Naive B cell (primary cell): ENCODE results near the gene ARHGAP11A. TPM values are rescaled to one million over a fixed set of nuclear protein-coding genes. Genes with fewer than 3 reads are reported as not detected.

Source experiments
- ATAC-seq, 2 donors: fragments of 150-1000 bp; cut with Tn5 transposase; 2 replicates each; pipeline ENCODE4 v1.10.0; 2021; ENCODE audit warnings: low read depth in 2 of 2, mild to moderate bottlenecking in 2 of 2, moderate library complexity in 2 of 2
- DNase-seq: peaks from one replicate; pipeline ENCODE4 v3.0.0; 2022
- H3K27ac Mint-ChIP-seq, 6 donors: one replicate each; pipeline ENCODE4 v1.8.0; 2020 to 2022; ENCODE audit warnings: mild to moderate bottlenecking in 6 of 6, mixed read lengths in 6 of 6, moderate library complexity in 5 of 6, inconsistent platforms in 2 of 6
- H3K27me3 Mint-ChIP-seq, 3 donors: one replicate each; pipeline ENCODE4 v1.8.0; 2021 to 2022; ENCODE audit warnings: mixed read lengths in 3 of 3, mild to moderate bottlenecking in 1 of 3
- H3K36me3 Mint-ChIP-seq, 2 donors: one replicate each; pipeline ENCODE4 v1.8.0; 2020 to 2022; ENCODE audit warnings: mixed read lengths in 2 of 2, inconsistent platforms in 1 of 2, mild to moderate bottlenecking in 1 of 2
- H3K4me1 Mint-ChIP-seq, 3 donors: one replicate each; pipeline ENCODE4 v1.8.0; 2020 to 2022; ENCODE audit warnings: mixed read lengths in 3 of 3, inconsistent platforms in 1 of 3, mild to moderate bottlenecking in 1 of 3, moderate library complexity in 1 of 3
- H3K4me3 Mint-ChIP-seq, 8 donors: one replicate each; pipeline ENCODE4 v1.8.0; 2020 to 2022; ENCODE audit warnings: mild to moderate bottlenecking in 8 of 8, mixed read lengths in 8 of 8, moderate library complexity in 8 of 8, inconsistent platforms in 2 of 8
- H3K9me3 Mint-ChIP-seq, 7 donors: one replicate each; pipeline ENCODE4 v1.8.0; 2020 to 2022; ENCODE audit warnings: mixed read lengths in 7 of 7, mild to moderate bottlenecking in 5 of 7, inconsistent platforms in 2 of 7, moderate library complexity in 1 of 7
- polyA plus RNA-seq, 6 donors: library from polyadenylated mRNA; unstranded; fragments of 300-500 nt; fragmentation: Illumina TruSeq; gene quantifications; one replicate each; pipeline ENCODE4 v1.2.3, GENCODE V29; 2021; ENCODE audit warnings: low read depth in 6 of 6

The ARHGAP11A gene
- polyA plus RNA-seq, 6 donors from 2014 or later: 0.76 to 3.4 (median 1.8) TPM; not detected in 1

DNA sequence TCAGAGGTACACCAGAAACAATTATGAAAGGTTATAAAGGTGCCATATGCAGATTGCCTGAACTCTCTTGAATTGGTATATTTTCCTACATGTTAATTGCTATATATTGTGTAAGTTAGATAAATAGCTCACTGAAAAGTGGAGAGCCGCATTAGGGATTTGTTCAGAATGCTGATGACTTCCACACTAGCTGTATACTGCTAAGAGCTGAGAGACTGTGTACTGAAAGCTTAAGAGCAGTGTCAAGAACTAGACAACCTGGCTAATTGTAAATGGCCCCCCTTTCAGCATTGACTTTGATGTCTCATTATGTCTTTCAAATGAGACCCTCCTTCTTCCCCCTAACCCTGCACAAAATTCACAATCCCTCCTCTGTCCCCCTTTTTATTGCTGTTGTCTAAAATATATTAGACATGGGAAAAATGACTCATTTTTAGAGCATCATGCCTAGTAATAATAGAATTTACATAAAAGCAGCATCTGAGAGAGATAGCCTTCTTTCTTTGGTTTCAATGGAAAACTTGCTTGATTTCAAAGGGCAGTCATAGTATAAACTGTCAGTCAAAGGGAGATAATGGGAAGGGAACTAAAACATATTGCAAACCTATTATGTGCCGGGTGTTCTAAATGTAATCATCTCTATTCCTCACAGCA lies 67.8 kb downstream of the ARHGAP11A start:
- DNase-seq (no peak), ATAC-seq (no peak)
- Mint-ChIP-seq H3K4me1 (no peaks in the 10 kb centered on the region), H3K4me3 (no peak overlapping the region), H3K36me3 (no peaks in the 10 kb centered on the region), H3K27me3 (no peaks in the 10 kb centered on the region), H3K27ac (peak overlapping the region in 1 of 6 donors; percentile 51), H3K9me3 (peaks cover 0 to 6% (median 0%) of the 10 kb centered on the region in 7 donors)

DNA sequence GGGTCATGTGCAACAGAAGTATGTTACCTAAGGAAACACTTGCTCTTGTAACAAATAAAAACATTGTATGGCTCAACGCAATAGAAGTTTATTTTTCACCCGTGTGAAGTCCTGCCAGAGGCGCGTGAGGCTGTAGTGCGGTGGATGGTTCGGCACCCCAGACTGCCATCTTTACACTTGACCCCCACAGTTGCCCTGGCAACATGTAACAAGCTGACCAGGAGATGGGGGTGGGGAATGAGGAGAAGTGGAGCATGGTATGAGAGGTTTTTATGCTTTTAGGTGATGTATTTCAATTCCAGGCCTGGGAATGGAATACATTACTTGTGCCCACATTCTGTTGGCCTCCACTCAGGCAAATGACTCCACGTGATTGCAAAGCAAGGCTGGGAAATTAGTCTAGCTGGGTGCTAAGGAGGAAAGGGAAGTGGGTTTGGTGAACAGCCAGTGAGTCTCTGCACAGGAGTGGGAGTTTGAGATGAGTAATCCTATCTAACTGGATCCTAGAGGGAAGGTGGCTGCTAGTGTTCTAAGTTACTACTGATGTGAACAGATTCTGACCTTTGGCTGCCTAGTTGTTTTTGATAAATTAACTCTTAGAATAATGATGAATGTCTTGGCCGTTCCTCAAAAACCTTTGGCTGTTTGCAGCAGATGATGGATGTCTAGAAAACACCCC lies 68.7 kb downstream of the ARHGAP11A start:
- no peaks in the 10 kb centered on the region for H3K36me3 Mint-ChIP-seq
- no peaks in the 10 kb centered on the region for H3K27me3 Mint-ChIP-seq
- DNase-seq: no peak
- no peak overlapping the region for H3K27ac Mint-ChIP-seq
- H3K9me3 Mint-ChIP-seq: peaks cover 0 to 6% (median 0%) of the 10 kb centered on the region in 7 donors
- ATAC-seq: no peak
- H3K4me3 Mint-ChIP-seq: no peak overlapping the region
- no peaks in the 10 kb centered on the region for H3K4me1 Mint-ChIP-seq

DNA sequence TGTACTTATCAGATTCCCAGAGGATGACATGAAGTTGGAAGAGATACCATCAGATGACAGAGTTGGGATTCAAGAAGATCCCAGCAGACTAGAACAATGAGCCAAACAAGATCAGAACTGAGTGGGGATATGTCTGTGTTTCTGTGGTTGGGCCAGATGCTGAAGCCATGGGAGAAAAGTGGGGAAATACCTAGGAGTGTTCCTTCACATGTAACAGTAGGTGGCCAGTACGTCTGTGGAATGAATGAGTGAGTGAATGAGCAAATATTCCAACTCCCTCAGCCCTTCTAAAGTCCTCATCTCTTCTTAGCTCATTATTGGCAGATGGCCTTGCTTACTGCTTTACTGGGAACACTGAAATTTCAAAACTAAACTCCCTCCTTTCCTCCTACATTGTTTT lies 70.3 kb downstream of the ARHGAP11A start:
- H3K27ac Mint-ChIP-seq: peak overlapping the region in 1 of 6 donors; percentile 30

DNA sequence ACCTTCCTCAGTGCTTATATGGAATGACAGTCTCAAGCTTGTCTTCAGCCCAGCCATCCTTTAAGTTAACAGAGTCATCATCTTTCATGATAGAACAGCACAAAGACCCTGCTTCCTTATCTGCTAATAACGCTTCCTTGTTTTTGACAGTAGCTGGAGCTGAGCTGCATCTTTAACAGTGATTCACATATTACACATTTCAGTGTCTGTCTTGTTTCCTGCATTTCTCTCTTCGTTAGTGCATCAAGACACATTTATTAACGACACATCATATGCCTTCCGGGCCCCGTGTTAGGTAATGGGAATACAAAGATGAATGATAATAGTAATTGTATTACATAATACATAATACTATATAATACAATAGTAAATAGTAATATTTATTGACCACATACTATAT lies 72.3 kb downstream of the ARHGAP11A start:
- H3K36me3 Mint-ChIP-seq: no peaks in the 10 kb centered on the region
- DNase-seq (no peak), ATAC-seq (no peak)
- H3K4me3 Mint-ChIP-seq: no peak overlapping the region
- no peaks in the 10 kb centered on the region for H3K4me1 Mint-ChIP-seq
- peaks cover 0 to 6% (median 0%) of the 10 kb centered on the region in 7 donors for H3K9me3 Mint-ChIP-seq
- H3K27me3 Mint-ChIP-seq: no peaks in the 10 kb centered on the region
- no peak overlapping the region for H3K27ac Mint-ChIP-seq

More for the DNA sequence above, 70.3 kb downstream of the ARHGAP11A start:
- H3K4me1 Mint-ChIP-seq: no peaks in the 10 kb centered on the region
- ATAC-seq: no peak
- H3K4me3 Mint-ChIP-seq: no peak overlapping the region
- DNase-seq: no peak
- no peaks in the 10 kb centered on the region for H3K27me3 Mint-ChIP-seq
- no peaks in the 10 kb centered on the region for H3K36me3 Mint-ChIP-seq
- H3K9me3 Mint-ChIP-seq: peaks cover 0 to 6% (median 0%) of the 10 kb centered on the region in 7 donors

DNA sequence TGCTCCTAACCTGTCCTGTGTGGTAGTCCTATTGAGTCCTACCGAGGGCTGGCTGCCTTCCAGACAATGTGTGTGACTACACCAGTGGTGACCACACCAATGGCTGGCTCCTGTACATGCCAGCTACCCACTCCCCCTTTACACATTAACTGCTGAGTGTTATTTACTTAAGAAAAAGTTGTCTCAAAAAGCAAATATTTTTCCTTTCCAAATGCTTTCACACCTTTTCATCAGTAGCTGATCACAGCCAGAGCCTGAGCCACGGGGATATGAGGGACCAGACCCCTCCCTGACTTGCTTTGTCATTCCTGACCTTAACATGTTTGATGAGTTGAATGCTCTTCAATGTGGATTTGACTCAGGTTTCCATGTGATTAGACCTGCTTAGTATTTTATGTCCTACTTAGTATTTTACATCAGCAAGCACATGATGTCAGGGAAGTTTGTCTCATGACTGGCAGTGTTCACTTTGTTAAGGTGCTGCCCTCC lies 72.9 kb downstream of the ARHGAP11A start:
- DNase-seq (no peak), ATAC-seq (no peak)
- Mint-ChIP-seq H3K9me3 (peaks cover 0 to 6% (median 0%) of the 10 kb centered on the region in 7 donors), H3K4me3 (no peak overlapping the region), H3K4me1 (no peaks in the 10 kb centered on the region), H3K36me3 (no peaks in the 10 kb centered on the region), H3K27ac (no peak overlapping the region), H3K27me3 (no peaks in the 10 kb centered on the region)

Other genes starting within 250 kb of the ARHGAP11A start
- gene GOLGA8K, start 212.2 kb upstream of the ARHGAP11A start, polyA plus RNA-seq: not detected
- not detected for gene GOLGA8O, start 159.9 kb upstream of the ARHGAP11A start, polyA plus RNA-seq
- gene GOLGA8N, start 22.0 kb upstream of the ARHGAP11A start, polyA plus RNA-seq: under 1 TPM in 3 of 6 donors, not detected in 3; 0.13 to 0.34 (median 0.18) TPM
- under 1 TPM in 1 of 6 donors, not detected in 5; 0.39 TPM for gene SCG5, start 26.2 kb downstream of the ARHGAP11A start, polyA plus RNA-seq
- gene GREM1, start 102.5 kb downstream of the ARHGAP11A start, polyA plus RNA-seq: not detected